Mammary epithelial cell (primary cell): ENCODE data around the gene C1GALT1.

Source experiments
- EZH2 ChIP-seq: IDR thresholded peaks from 2 replicates; pipeline ENCODE4 v1.6.1; 2012; ENCODE audit warnings: low read length, inconsistent platforms, borderline replicate concordance
- TF ChIP-seq, protein P1 (sequence below), 2 donors: IDR thresholded peaks in 1 of 2; conservative IDR thresholded peaks in 1 of 2; 2 replicates each; pipeline ENCODE4 v1.5.1; 2011 to 2012; ENCODE audit warnings: inconsistent platforms in 2 of 2, low read length in 2 of 2, mild to moderate bottlenecking in 2 of 2, control low read depth in 1 of 2, low read depth in 1 of 2; ENCODE audit not compliant: insufficient read depth in 1 of 2; ENCODE audit errors: extremely low read depth in 1 of 2

DNA sequence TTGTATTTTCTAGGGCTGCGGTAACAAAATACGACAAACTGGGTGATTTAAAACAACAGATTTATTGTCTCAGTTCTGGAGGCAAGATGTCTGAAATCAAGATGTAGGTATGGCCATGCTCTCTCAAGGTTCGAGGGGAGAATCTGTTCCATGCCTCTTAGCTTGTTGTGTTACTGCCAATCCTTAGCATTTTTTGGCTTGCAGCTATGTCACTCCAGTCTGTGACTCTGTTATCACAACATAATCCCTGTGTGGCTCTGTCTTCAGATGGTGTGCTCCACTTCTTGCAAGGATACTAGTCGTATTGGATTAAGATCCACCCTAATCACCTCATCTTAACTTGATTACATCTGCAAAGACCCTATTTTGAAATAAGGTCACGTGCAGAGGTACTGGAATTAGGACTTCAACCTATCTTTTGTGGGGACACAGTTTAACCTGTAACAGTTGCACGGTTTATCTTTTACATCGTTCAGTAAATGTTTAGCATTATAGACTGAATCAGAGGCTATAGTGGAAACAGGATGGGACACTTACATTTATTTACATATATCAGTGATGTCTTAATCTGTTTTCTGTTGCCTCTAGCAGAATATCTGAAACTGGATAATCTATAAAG, 3.1 kb downstream of the C1GALT1 start:
- TF ChIP-seq, protein P1, sequence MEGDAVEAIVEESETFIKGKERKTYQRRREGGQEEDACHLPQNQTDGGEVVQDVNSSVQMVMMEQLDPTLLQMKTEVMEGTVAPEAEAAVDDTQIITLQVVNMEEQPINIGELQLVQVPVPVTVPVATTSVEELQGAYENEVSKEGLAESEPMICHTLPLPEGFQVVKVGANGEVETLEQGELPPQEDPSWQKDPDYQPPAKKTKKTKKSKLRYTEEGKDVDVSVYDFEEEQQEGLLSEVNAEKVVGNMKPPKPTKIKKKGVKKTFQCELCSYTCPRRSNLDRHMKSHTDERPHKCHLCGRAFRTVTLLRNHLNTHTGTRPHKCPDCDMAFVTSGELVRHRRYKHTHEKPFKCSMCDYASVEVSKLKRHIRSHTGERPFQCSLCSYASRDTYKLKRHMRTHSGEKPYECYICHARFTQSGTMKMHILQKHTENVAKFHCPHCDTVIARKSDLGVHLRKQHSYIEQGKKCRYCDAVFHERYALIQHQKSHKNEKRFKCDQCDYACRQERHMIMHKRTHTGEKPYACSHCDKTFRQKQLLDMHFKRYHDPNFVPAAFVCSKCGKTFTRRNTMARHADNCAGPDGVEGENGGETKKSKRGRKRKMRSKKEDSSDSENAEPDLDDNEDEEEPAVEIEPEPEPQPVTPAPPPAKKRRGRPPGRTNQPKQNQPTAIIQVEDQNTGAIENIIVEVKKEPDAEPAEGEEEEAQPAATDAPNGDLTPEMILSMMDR (conservative IDR thresholded peaks at IDR 0.05 in 1 of 2, IDR thresholded peaks at IDR 0.05 in 1 of 2; ENCODE audit: extremely low read depth in 1 of 2, insufficient read depth in 1 of 2, low read depth in 1 of 2, low read length in 2 of 2) = no peak
- TF ChIP-seq EZH2 = no peak
